HCT116 (cell line): ENCODE measurements around the gene IRX6.

Experiments used
- ELF1 ChIP-seq: IDR thresholded peaks from 2 replicates; pipeline ENCODE4 v1.6.1; 2012; ENCODE audit warnings: low read depth, borderline replicate concordance
- EZH2 ChIP-seq: fragments of 200-600 bp; sonication (generic); IDR thresholded peaks from 2 replicates; pipeline ENCODE4 v1.6.1; 2017; ENCODE audit warnings: antibody characterized with exemption, mixed run types
- JUND ChIP-seq: IDR thresholded peaks from 2 replicates; pipeline ENCODE4 v1.6.1; 2012
- POLR2A ChIP-seq: IDR thresholded peaks from 2 replicates; pipeline ENCODE4 v1.7.0; 2011; ENCODE audit warnings: borderline replicate concordance; ENCODE audit not compliant: insufficient read depth, insufficient read length; ENCODE audit errors: extremely low read depth
- POLR2AphosphoS5 ChIP-seq: IDR thresholded peaks from 2 replicates; pipeline ENCODE4 v1.6.1; 2011; ENCODE audit warnings: mild to moderate bottlenecking, low read depth, low read length, moderate library complexity
- REST ChIP-seq: IDR thresholded peaks from 2 replicates; pipeline ENCODE4 v1.6.1; 2012; ENCODE audit warnings: low read depth
- TCF7L2 ChIP-seq: IDR thresholded peaks from 2 replicates; pipeline ENCODE4 v1.7.0; 2011; ENCODE audit warnings: borderline replicate concordance, inconsistent platforms; ENCODE audit not compliant: insufficient read depth, insufficient read length; ENCODE audit errors: extremely low read depth
- YY1 ChIP-seq: IDR thresholded peaks from 2 replicates; pipeline ENCODE4 v1.6.1; 2011; ENCODE audit warnings: low read length, low read depth, moderate library complexity, mild to moderate bottlenecking; ENCODE audit not compliant: insufficient replicate concordance; ENCODE audit errors: extremely low read depth
- ZFX ChIP-seq: fragments of 450-650 bp; IDR thresholded peaks from 2 replicates; pipeline ENCODE4 v1.6.1; 2017
- ZNF274 ChIP-seq: fragments of 200-500 bp; sonication (Bioruptor generic); IDR thresholded peaks from 2 replicates; pipeline ENCODE4 v1.6.1; 2014; ENCODE audit warnings: mild to moderate bottlenecking, low read depth, low read length, inconsistent platforms
- TF ChIP-seq, protein P1 (sequence below), 3 experiments: fragments of 200-600 bp in 1 of 3; sonication (generic) in 1 of 3; IDR thresholded peaks in 2 of 3; conservative IDR thresholded peaks in 1 of 3; 2 replicates each; pipeline ENCODE4 v1.5.1; 2012 to 2017; ENCODE audit warnings: low read depth in 2 of 3, low read length in 2 of 3, antibody characterized with exemption in 1 of 3, borderline replicate concordance in 1 of 3, control low read depth in 1 of 3, mild to moderate bottlenecking in 1 of 3, mixed read lengths in 1 of 3, mixed run types in 1 of 3, moderate library complexity in 1 of 3; ENCODE audit not compliant: insufficient read depth in 1 of 3

DNA sequence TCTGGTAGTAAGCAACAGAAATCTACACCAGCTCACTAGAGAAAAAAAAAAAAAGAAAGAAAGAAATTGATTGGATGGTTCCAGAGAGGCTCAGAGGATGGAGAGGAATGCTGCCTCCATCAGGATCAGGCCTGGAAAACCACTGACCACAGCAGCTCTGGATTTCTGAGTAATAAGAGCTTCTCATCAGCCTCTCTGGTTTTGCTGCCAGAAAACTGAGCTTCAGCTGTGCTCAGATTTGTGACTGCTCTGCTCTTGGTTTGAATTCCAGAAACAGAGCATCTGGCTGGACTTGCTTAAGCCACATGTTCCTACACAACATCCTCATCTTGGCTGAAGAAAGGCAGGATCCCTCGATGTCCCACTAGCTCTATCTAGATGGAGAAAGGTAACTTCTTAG is 25.9 kb downstream of the IRX6 start:
- TF ChIP-seq YY1 (no peak), JUND (no peak), POLR2A (no peak), ELF1 (no peak), TCF7L2 (no peak), EZH2 (no peak), REST (no peak), POLR2AphosphoS5 (no peak), ZFX (no peak), ZNF274 (no peak)
- TF ChIP-seq, protein P1, sequence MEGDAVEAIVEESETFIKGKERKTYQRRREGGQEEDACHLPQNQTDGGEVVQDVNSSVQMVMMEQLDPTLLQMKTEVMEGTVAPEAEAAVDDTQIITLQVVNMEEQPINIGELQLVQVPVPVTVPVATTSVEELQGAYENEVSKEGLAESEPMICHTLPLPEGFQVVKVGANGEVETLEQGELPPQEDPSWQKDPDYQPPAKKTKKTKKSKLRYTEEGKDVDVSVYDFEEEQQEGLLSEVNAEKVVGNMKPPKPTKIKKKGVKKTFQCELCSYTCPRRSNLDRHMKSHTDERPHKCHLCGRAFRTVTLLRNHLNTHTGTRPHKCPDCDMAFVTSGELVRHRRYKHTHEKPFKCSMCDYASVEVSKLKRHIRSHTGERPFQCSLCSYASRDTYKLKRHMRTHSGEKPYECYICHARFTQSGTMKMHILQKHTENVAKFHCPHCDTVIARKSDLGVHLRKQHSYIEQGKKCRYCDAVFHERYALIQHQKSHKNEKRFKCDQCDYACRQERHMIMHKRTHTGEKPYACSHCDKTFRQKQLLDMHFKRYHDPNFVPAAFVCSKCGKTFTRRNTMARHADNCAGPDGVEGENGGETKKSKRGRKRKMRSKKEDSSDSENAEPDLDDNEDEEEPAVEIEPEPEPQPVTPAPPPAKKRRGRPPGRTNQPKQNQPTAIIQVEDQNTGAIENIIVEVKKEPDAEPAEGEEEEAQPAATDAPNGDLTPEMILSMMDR (IDR thresholded peaks at IDR 0.05 in 2 of 3, conservative IDR thresholded peaks at IDR 0.05 in 1 of 3; ENCODE audit: borderline replicate concordance in 1 of 3, insufficient read depth in 1 of 3, low read depth in 2 of 3, low read length in 2 of 3): no peak
